Measurements from ENCODE around the gene CLEC18B. TPM values are rescaled to one million over a fixed set of nuclear protein-coding genes. Genes with fewer than 3 reads are reported as not detected.
A peak's percentile ranks its signal among the peaks of the same experiment; 100 is the strongest.
"Not testable (repeated sequence)": the region's sequence is repeated elsewhere in the genome, so short reads cannot be mapped to it uniquely, and the experiment has no call there.

Gene CLEC18B
- total RNA-seq, 5 donors from 2014 or later (not counting 1 experiment from before 2014, with no cell fraction given) = 0.79 to 6.2 (median 3.4) TPM

DNA sequence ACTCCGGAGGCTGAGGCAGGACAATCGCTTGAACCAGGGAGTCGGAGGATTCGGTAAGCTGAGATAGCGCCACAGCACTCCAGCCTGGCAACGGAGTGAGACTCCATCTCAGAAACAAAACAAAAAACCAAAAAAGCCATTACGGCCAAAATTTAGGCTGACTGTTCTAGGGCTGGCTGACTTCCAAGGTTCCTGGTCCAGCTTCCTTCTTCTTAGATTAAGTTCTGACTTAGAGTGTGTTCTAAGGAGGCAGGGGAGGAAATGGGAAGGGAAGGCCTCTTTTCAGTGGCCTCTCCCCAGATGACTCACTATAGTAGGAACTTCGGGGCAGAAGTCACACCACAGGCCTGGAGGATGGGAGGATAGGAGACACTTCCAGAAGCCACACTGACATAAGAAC, 27.7 kb upstream of the CLEC18B start:
- no peak for ATAC-seq (replicated peaks in 1 of 4)

DNA sequence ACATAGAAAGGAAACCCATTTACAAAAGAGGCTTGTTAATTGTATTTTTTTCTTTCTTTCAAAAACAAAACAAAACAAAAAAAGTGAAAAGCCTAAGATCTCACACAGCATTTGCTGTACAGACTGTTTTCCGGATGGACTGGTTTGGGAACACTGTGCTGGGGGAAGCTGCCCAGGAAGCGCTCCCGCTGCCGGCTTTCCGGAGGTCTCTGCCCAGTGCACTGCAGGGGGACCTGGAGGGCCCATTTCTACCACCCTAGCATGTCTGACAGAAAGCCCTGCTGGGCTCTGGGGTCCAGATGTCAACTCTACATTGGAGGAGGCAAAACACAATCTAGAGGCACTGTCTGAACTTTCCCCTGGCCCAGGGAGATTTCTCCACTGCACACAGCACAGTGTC, 26.3 kb upstream of the CLEC18B start:
- ChIA-PET POLR2A (no interaction called here), CTCF (no interaction called here)
- H3K4me3 ChIP-seq (ENCODE audit: control insufficient read depth in 1 of 2, extremely low read depth in 1 of 2, low read length in 1 of 2) = no peak overlapping the region
- no peaks in the 10 kb centered on the region for H3K9me3 Mint-ChIP-seq
- no peak overlapping the region for H3K27ac Mint-ChIP-seq
- peaks cover 9 to 53% of the 10 kb centered on the region in 2 donors for H3K36me3 ChIP-seq (ENCODE audit: control insufficient read depth in 2 of 2, extremely low read depth in 1 of 2, insufficient read depth in 1 of 2, low read length in 1 of 2)
- DNase-seq (no peak), ATAC-seq (replicated peaks in 1 of 4) (no peak)
- no peak overlapping the region for H3K27ac ChIP-seq (ENCODE audit: low read length)
- H3K36me3 Mint-ChIP-seq = peaks cover 28% of the 10 kb centered on the region
- no peaks in the 10 kb centered on the region for H3K9me3 ChIP-seq
- H3K4me1 Mint-ChIP-seq = peaks cover 0 to 3% (median 0%) of the 10 kb centered on the region in 3 donors
- no peaks in the 10 kb centered on the region for H3K27me3 Mint-ChIP-seq
- H3K4me3 Mint-ChIP-seq = no peak overlapping the region
- WGBS (ENCODE audit: insufficient coverage) = 93% methylated on average over 2 of the region's 5 CpGs
- H3K4me1 ChIP-seq (ENCODE audit: control insufficient read depth in 1 of 2, extremely low read depth in 1 of 2, insufficient read depth in 2 of 2, low read length in 2 of 2) = no peaks in the 10 kb centered on the region
- H3K27me3 ChIP-seq (replicated peaks in 1 of 2; ENCODE audit: control insufficient read depth in 2 of 2, extremely low read depth in 1 of 2, insufficient read depth in 2 of 2, low read length in 1 of 2) = no peaks in the 10 kb centered on the region

More for the DNA sequence above, 27.7 kb upstream of the CLEC18B start:
- peaks cover 16 to 64% of the 10 kb centered on the region in 2 donors for H3K36me3 ChIP-seq (ENCODE audit: control insufficient read depth in 2 of 2, extremely low read depth in 1 of 2, insufficient read depth in 1 of 2, low read length in 1 of 2)
- 100% methylated on average over 2 of the region's 8 CpGs for WGBS (ENCODE audit: insufficient coverage)
- no peak overlapping the region for H3K27ac ChIP-seq (ENCODE audit: low read length)
- no peaks in the 10 kb centered on the region for H3K27me3 ChIP-seq (replicated peaks in 1 of 2; ENCODE audit: control insufficient read depth in 2 of 2, extremely low read depth in 1 of 2, insufficient read depth in 2 of 2, low read length in 1 of 2)
- Mint-ChIP-seq H3K27me3 (no peaks in the 10 kb centered on the region), H3K36me3 (peaks cover 34% of the 10 kb centered on the region), H3K27ac (peak overlapping the region in 1 of 2 donors; percentile 6), H3K4me1 (no peaks in the 10 kb centered on the region), H3K9me3 (no peaks in the 10 kb centered on the region), H3K4me3 (no peak overlapping the region)
- ChIA-PET CTCF (no interaction called here), POLR2A (no interaction called here)
- no peak for DNase-seq
- H3K9me3 ChIP-seq = no peaks in the 10 kb centered on the region
- H3K4me1 ChIP-seq (ENCODE audit: control insufficient read depth in 1 of 2, extremely low read depth in 1 of 2, insufficient read depth in 2 of 2, low read length in 2 of 2) = no peaks in the 10 kb centered on the region
- H3K4me3 ChIP-seq (ENCODE audit: control insufficient read depth in 1 of 2, extremely low read depth in 1 of 2, low read length in 1 of 2) = no peak overlapping the region

GRCh38 chr16:74446866-74447265, 25.6 kb upstream of the CLEC18B start:
- no peaks in the 10 kb centered on the region for H3K4me1 ChIP-seq (ENCODE audit: control insufficient read depth in 1 of 2, extremely low read depth in 1 of 2, insufficient read depth in 2 of 2, low read length in 2 of 2)
- H3K27me3 ChIP-seq (replicated peaks in 1 of 2; ENCODE audit: control insufficient read depth in 2 of 2, extremely low read depth in 1 of 2, insufficient read depth in 2 of 2, low read length in 1 of 2) = no peaks in the 10 kb centered on the region
- POLR2A ChIA-PET = no interaction called here
- no peak for ATAC-seq (replicated peaks in 1 of 4)
- no peaks in the 10 kb centered on the region for H3K9me3 ChIP-seq
- H3K27me3 Mint-ChIP-seq = no peaks in the 10 kb centered on the region
- H3K36me3 ChIP-seq (ENCODE audit: control insufficient read depth in 2 of 2, extremely low read depth in 1 of 2, insufficient read depth in 1 of 2, low read length in 1 of 2) = peaks cover 9 to 46% of the 10 kb centered on the region in 2 donors
- peaks cover 0 to 3% (median 0%) of the 10 kb centered on the region in 3 donors for H3K4me1 Mint-ChIP-seq
- CTCF ChIA-PET = no interaction called here
- H3K9me3 Mint-ChIP-seq = no peaks in the 10 kb centered on the region
- no peak overlapping the region for H3K27ac Mint-ChIP-seq
- H3K4me3 Mint-ChIP-seq = no peak overlapping the region
- WGBS (ENCODE audit: insufficient coverage) = 100% methylated on average over 3 of the region's 8 CpGs
- DNase-seq = no peak
- H3K27ac ChIP-seq (ENCODE audit: low read length) = no peak overlapping the region
- H3K4me3 ChIP-seq (ENCODE audit: control insufficient read depth in 1 of 2, extremely low read depth in 1 of 2, low read length in 1 of 2) = no peak overlapping the region
- H3K36me3 Mint-ChIP-seq = peaks cover 21% of the 10 kb centered on the region

DNA sequence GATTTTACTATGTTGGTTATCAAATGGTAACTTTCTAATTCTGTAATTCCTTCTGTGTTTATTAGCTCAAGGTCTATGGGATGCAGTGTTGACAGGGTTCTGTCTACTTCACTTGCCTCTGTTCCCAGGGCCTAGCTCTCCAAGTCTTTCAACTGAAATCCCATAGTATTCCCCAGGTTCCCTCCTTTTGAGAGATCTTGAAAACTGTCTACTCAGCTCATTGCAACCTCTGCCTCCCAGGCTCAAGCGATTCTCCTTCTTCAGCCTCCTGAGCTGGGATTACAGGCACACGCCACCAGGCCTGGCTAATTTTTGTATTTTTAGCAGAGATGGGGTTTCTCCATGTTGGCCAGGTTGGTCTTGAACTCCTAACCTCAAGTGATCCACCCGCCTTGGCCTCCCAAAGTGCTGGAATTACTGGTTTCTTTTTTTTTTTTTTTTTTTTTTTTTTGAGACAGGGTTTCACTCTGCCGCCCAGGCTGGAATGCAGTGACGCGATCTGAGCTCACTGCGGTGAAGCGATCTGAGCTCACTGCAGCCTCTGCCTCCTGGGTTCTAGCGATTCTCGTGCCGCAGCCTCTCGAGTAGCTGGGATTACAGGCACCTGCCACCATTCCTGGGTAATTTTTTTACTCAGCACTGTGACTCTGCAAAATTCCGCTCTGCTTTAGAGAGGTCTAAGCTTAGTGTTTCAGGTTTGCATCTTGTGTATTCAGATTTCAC, 22.5 kb upstream of the CLEC18B start:
- H3K4me3 ChIP-seq (ENCODE audit: control insufficient read depth in 1 of 2, extremely low read depth in 1 of 2, low read length in 1 of 2); H3K27ac Mint-ChIP-seq; H3K4me3 Mint-ChIP-seq; DNase-seq; CTCF ChIA-PET; ATAC-seq (replicated peaks in 1 of 4); H3K27ac ChIP-seq (ENCODE audit: low read length); H3K9me3 Mint-ChIP-seq; H3K27me3 ChIP-seq (replicated peaks in 1 of 2; ENCODE audit: control insufficient read depth in 2 of 2, extremely low read depth in 1 of 2, insufficient read depth in 2 of 2, low read length in 1 of 2); H3K27me3 Mint-ChIP-seq; H3K4me1 ChIP-seq (ENCODE audit: control insufficient read depth in 1 of 2, extremely low read depth in 1 of 2, insufficient read depth in 2 of 2, low read length in 2 of 2); H3K9me3 ChIP-seq: not testable (repeated sequence)
- Mint-ChIP-seq H3K4me1 (peaks cover 5 to 19% (median 12%) of the 10 kb centered on the region in 3 donors), H3K36me3 (peaks cover 21% of the 10 kb centered on the region)
- POLR2A ChIA-PET = interaction anchor here in 1 of 2 donors (0.6 kb wide), 1 partner anchor 26 kb away, joined by 3 read pairs; no protein-coding TSS in a partner anchor
- peaks cover 4 to 19% of the 10 kb centered on the region in 2 donors for H3K36me3 ChIP-seq (ENCODE audit: control insufficient read depth in 2 of 2, extremely low read depth in 1 of 2, insufficient read depth in 1 of 2, low read length in 1 of 2)
- WGBS (ENCODE audit: insufficient coverage) = 97% methylated on average over 5 of the region's 13 CpGs

DNA sequence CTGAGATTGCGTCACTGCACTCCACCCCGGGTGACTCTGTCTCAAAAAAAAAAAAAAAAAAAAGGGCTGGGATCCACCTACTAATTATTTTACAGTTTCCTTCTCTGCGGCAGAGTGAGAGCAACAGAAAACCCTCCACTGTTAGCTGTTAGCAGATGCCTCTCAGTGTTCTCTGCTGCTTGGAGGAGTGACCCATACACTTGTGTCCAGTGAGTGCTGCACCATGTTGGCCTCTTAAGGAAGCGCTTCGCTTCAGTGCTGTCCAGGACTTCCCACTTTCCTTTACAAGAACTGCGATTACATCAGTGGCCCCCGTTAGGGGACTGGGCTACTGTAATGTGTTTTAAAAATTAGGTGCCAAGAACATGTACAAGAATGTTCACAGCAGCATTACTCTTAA, 18.4 kb upstream of the CLEC18B start:
- H3K27me3 Mint-ChIP-seq = no peaks in the 10 kb centered on the region
- ChIA-PET CTCF (no interaction called here), POLR2A (no interaction called here)
- no peak overlapping the region for H3K4me3 ChIP-seq (ENCODE audit: control insufficient read depth in 1 of 2, extremely low read depth in 1 of 2, low read length in 1 of 2)
- peaks cover 17% of the 10 kb centered on the region for H3K36me3 Mint-ChIP-seq
- no peaks in the 10 kb centered on the region for H3K27me3 ChIP-seq (replicated peaks in 1 of 2; ENCODE audit: control insufficient read depth in 2 of 2, extremely low read depth in 1 of 2, insufficient read depth in 2 of 2, low read length in 1 of 2)
- DNase-seq (no peak), ATAC-seq (replicated peaks in 1 of 4) (no peak)
- H3K36me3 ChIP-seq (ENCODE audit: control insufficient read depth in 2 of 2, extremely low read depth in 1 of 2, insufficient read depth in 1 of 2, low read length in 1 of 2) = no peaks in the 10 kb centered on the region
- H3K27ac Mint-ChIP-seq = peak overlapping the region in 1 of 2 donors; percentile 82
- WGBS (ENCODE audit: insufficient coverage) = no CpG with 5 or more reads among the region's 7 CpGs
- no peak overlapping the region for H3K27ac ChIP-seq (ENCODE audit: low read length)
- H3K4me1 Mint-ChIP-seq = peaks cover 12 to 33% (median 20%) of the 10 kb centered on the region in 3 donors
- peaks cover 5 to 8% (median 5%) of the 10 kb centered on the region in 3 donors for H3K9me3 Mint-ChIP-seq
- no peak overlapping the region for H3K4me3 Mint-ChIP-seq
- peaks cover 0 to 19% of the 10 kb centered on the region in 2 experiments for H3K4me1 ChIP-seq (ENCODE audit: control insufficient read depth in 1 of 2, extremely low read depth in 1 of 2, insufficient read depth in 2 of 2, low read length in 2 of 2)
- no peaks in the 10 kb centered on the region for H3K9me3 ChIP-seq

DNA sequence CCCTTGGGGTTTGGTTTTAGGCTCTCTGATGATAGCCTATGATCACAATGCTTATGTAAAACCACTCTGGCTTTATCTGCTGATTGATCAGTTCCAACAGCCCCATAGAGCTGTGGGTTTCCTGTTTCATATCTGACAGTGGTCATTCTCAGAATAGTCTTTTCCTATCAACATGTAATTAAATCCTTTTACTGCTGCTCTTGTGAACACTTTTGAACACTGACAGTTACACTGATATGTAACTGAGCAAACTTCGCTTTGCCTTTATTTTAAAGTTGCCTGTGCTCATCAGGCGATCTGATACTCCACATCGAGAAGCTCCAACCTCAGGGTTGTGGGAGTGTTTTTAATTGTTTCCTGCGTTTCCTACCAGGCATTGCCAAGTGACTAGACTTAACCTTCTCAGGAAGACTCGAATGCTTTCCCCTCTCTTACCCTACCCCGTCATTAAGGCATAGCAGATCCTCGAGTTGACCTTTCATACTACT, 17.3 kb upstream of the CLEC18B start:
- DNase-seq (peak in 1 of 35 experiments; percentile 16), ATAC-seq (replicated peaks in 1 of 4) (peak; percentile 58 to 77 (median 69))
- Mint-ChIP-seq H3K4me1 (peaks cover 12 to 33% (median 20%) of the 10 kb centered on the region in 3 donors), H3K27me3 (no peaks in the 10 kb centered on the region), H3K9me3 (peaks cover 5 to 8% (median 5%) of the 10 kb centered on the region in 3 donors), H3K27ac (peak overlapping the region; percentile 82 to 87), H3K4me3 (peak overlapping the region in 2 of 3 donors; percentile 3 to 52), H3K36me3 (peaks cover 17% of the 10 kb centered on the region)
- Histone ChIP-seq H3K4me1 (ENCODE audit: control insufficient read depth in 1 of 2, extremely low read depth in 1 of 2, insufficient read depth in 2 of 2, low read length in 2 of 2) (peaks cover 0 to 19% of the 10 kb centered on the region in 2 experiments), H3K4me3 (ENCODE audit: control insufficient read depth in 1 of 2, extremely low read depth in 1 of 2, low read length in 1 of 2) (no peak overlapping the region), H3K27ac (ENCODE audit: low read length) (peak overlapping the region; percentile 25), H3K27me3 (replicated peaks in 1 of 2; ENCODE audit: control insufficient read depth in 2 of 2, extremely low read depth in 1 of 2, insufficient read depth in 2 of 2, low read length in 1 of 2) (no peaks in the 10 kb centered on the region), H3K9me3 (no peaks in the 10 kb centered on the region), H3K36me3 (ENCODE audit: control insufficient read depth in 2 of 2, extremely low read depth in 1 of 2, insufficient read depth in 1 of 2, low read length in 1 of 2) (no peaks in the 10 kb centered on the region)
- CTCF ChIA-PET = interaction anchor here in 1 of 2 donors (0.5 to 1.0 kb wide), 2 partner anchors 30 to 130 kb away, joined by 3 read pairs; no protein-coding TSS in a partner anchor
- POLR2A ChIA-PET = interaction anchor here in 1 of 2 donors (0.6 kb wide), 1 partner anchor 56 kb away, joined by 5 read pairs; no protein-coding TSS in a partner anchor
- WGBS (ENCODE audit: insufficient coverage) = no CpG with 5 or more reads among the region's 7 CpGs
